SK-N-SH (cell line): ENCODE data around the gene C8B. TPM values are rescaled to one million over a fixed set of nuclear protein-coding genes. Genes with fewer than 3 reads are reported as not detected.

ENCODE experiments used
- CTCF ChIA-PET: fragments of 300-600, 350-600 bp; formaldehyde crosslinking; extraction: SDS; loops from one replicate; lab custom pipeline; 2021; lab: Yijun Ruan, JAX
- POLR2A ChIA-PET: fragments of 350-600 bp; sonication (Branson Sonifier 250); formaldehyde crosslinking; extraction: SDS; loops from one replicate; lab custom pipeline; 2020; ENCODE audit warnings: antibody characterized with exemption, inconsistent platforms; lab: Yijun Ruan, JAX
- DNase-seq: peaks from one replicate; pipeline ENCODE4 v3.0.0; 2012
- H2AFZ ChIP-seq: fragments of 200-600 bp; sonication (generic); 2 replicates; pipeline ENCODE4 v1.8.1; 2016; ENCODE audit warnings: antibody characterized with exemption, mild to moderate bottlenecking, low read depth
- H3F3A ChIP-seq: fragments of 200-600 bp; sonication (generic); replicated peaks from 2 replicates; pipeline ENCODE3; 2016; ENCODE audit warnings: antibody characterized with exemption, mild to moderate bottlenecking; ENCODE audit not compliant: insufficient read depth
- H3K27ac ChIP-seq, 2 experiments: fragments of 200-500 bp in 1 of 2; fragments of 200-600 bp in 1 of 2; sonication (Bioruptor generic) in 1 of 2; sonication (generic), shearing (Covaris generic) in 1 of 2; 2 replicates each; pipeline versions ENCODE4 v1.5.1 to v1.6.1; 2014 to 2016; ENCODE audit warnings: low read depth in 2 of 2, inconsistent platforms in 1 of 2, low read length in 1 of 2, mild to moderate bottlenecking in 1 of 2, mixed read lengths in 1 of 2
- H3K27me3 ChIP-seq: fragments of 200-600 bp; sonication (generic), shearing (Covaris generic); 2 replicates; pipeline ENCODE4 v1.6.1; 2016; ENCODE audit warnings: mixed run types; ENCODE audit not compliant: insufficient read depth
- H3K36me3 ChIP-seq, 2 experiments: fragments of 200-500 bp in 1 of 2; fragments of 200-600 bp in 1 of 2; sonication (Bioruptor generic) in 1 of 2; sonication (generic) in 1 of 2; replicated peaks in 1 of 2; 2 replicates each; pipeline versions ENCODE3 to v1.5.1; 2014 to 2016; ENCODE audit warnings: low read length in 1 of 2, mild to moderate bottlenecking in 1 of 2; ENCODE audit not compliant: insufficient read depth in 2 of 2, control insufficient read depth in 1 of 2
- H3K4me1 ChIP-seq, 2 experiments: fragments of 200-500 bp in 1 of 2; fragments of 200-600 bp in 1 of 2; sonication (Bioruptor generic) in 1 of 2; sonication (generic), shearing (Covaris generic) in 1 of 2; 2 replicates each; pipeline versions ENCODE4 v1.5.1 to v1.6.1; 2014 to 2016; ENCODE audit warnings: low read depth in 1 of 2, low read length in 1 of 2, mixed run types in 1 of 2; ENCODE audit not compliant: insufficient read depth in 2 of 2, control insufficient read depth in 1 of 2
- H3K4me2 ChIP-seq: fragments of 200-600 bp; sonication (generic), shearing (Covaris generic); 2 replicates; pipeline ENCODE4 v1.6.1; 2017; ENCODE audit warnings: mixed run types
- H3K4me3 ChIP-seq, 2 experiments: fragments of 200-500 bp in 1 of 2; fragments of 200-600 bp in 1 of 2; sonication (Bioruptor generic) in 1 of 2; sonication (generic), shearing (Covaris generic) in 1 of 2; 2 replicates each; pipeline versions ENCODE4 v1.5.1 to v1.8.1; 2014 to 2016; ENCODE audit warnings: low read depth in 2 of 2, inconsistent platforms in 1 of 2, low read length in 1 of 2, mild to moderate bottlenecking in 1 of 2, mixed read lengths in 1 of 2, moderate library complexity in 1 of 2
- H3K79me2 ChIP-seq: fragments of 200-600 bp; sonication (generic); 2 replicates; pipeline ENCODE4 v1.8.1; 2017; ENCODE audit warnings: mild to moderate bottlenecking; ENCODE audit not compliant: insufficient read depth
- H3K9ac ChIP-seq: fragments of 200-600 bp; sonication (generic); 2 replicates; pipeline ENCODE4 v1.6.1; 2017; ENCODE audit warnings: mixed run types
- H3K9me2 ChIP-seq: fragments of 200-600 bp; sonication (generic); 2 replicates; pipeline ENCODE4 v1.6.1; 2017; ENCODE audit warnings: mixed run types
- H3K9me3 ChIP-seq: fragments of 200-600 bp; sonication (generic); 2 replicates; pipeline ENCODE4 v1.6.1; 2017; ENCODE audit warnings: mixed run types, mild to moderate bottlenecking, moderate library complexity
- H4K20me1 ChIP-seq: fragments of 200-600 bp; sonication (generic); 2 replicates; pipeline ENCODE4 v1.6.1; 2017; ENCODE audit warnings: mild to moderate bottlenecking, mixed run types; ENCODE audit not compliant: insufficient read depth
- CHD2 ChIP-seq: fragments of 150-350 bp; IDR thresholded peaks from 2 replicates; pipeline ENCODE4 v1.6.1; 2018; ENCODE audit warnings: low read length; ENCODE audit not compliant: partially characterized antibody
- EP300 ChIP-seq, 2 experiments: IDR thresholded peaks; 2 replicates each; pipeline versions ENCODE4 v1.4.0 to v1.6.1; 2012; ENCODE audit warnings: borderline replicate concordance in 1 of 2, low read depth in 1 of 2, low read length in 1 of 2
- FOSL2 ChIP-seq: IDR thresholded peaks from 2 replicates; pipeline ENCODE4 v1.4.0; 2012; ENCODE audit warnings: low read depth, mild to moderate bottlenecking, moderate library complexity, borderline replicate concordance
- FOXM1 ChIP-seq: IDR thresholded peaks from 2 replicates; pipeline ENCODE4 v1.4.0; 2012; ENCODE audit warnings: low read depth, mild to moderate bottlenecking
- GATA2 ChIP-seq: sonication (generic); formaldehyde crosslinking; IDR thresholded peaks from 2 replicates; pipeline ENCODE4 v1.5.0; 2020; ENCODE audit warnings: mild to moderate bottlenecking, missing genetic modification reagents
- MEF2A ChIP-seq: IDR thresholded peaks from 2 replicates; pipeline ENCODE4 v1.4.0; 2012; ENCODE audit warnings: low read depth, borderline replicate concordance
- MXI1 ChIP-seq: IDR thresholded peaks from 2 replicates; pipeline ENCODE4 v1.6.1; 2012; ENCODE audit warnings: mild to moderate bottlenecking, low read depth, low read length, improper control_type of control experiment
- NRF1 ChIP-seq: IDR thresholded peaks from 2 replicates; pipeline ENCODE4 v1.6.1; 2012; ENCODE audit warnings: low read depth, mild to moderate bottlenecking, low read length
- POLR2AphosphoS5 ChIP-seq: IDR thresholded peaks from 2 replicates; pipeline ENCODE4 v1.6.1; 2012; ENCODE audit warnings: low read depth, low read length
- RAD21 ChIP-seq: IDR thresholded peaks from 2 replicates; pipeline ENCODE4 v1.6.1; 2012; ENCODE audit warnings: mild to moderate bottlenecking, low read length
- RCOR1 ChIP-seq: fragments of 150-350 bp; IDR thresholded peaks from 2 replicates; pipeline ENCODE4 v1.6.1; 2017; ENCODE audit warnings: antibody characterized with exemption, low read length
- RFX5 ChIP-seq: IDR thresholded peaks from 2 replicates; pipeline ENCODE4 v1.6.1; 2012; ENCODE audit warnings: mild to moderate bottlenecking, improper control_type of control experiment, low read length
- RXRA ChIP-seq: IDR thresholded peaks from 2 replicates; pipeline ENCODE4 v1.4.0; 2012; ENCODE audit warnings: low read depth, mild to moderate bottlenecking, borderline replicate concordance
- SIN3A ChIP-seq: IDR thresholded peaks from 2 replicates; pipeline ENCODE4 v1.6.1; 2012; ENCODE audit warnings: low read depth, mild to moderate bottlenecking, low read length, moderate library complexity, borderline replicate concordance
- TAF1 ChIP-seq: IDR thresholded peaks from 2 replicates; pipeline ENCODE4 v1.6.1; 2012; ENCODE audit warnings: low read depth, mild to moderate bottlenecking, low read length, moderate library complexity, borderline replicate concordance
- TEAD4 ChIP-seq: IDR thresholded peaks from 2 replicates; pipeline ENCODE4 v1.4.0; 2012; ENCODE audit warnings: mild to moderate bottlenecking, borderline replicate concordance; ENCODE audit not compliant: insufficient read depth
- WGBS: methylation state at CpG from one replicate; pipeline ENCODE4 v1.1.6; 2017; ENCODE audit warnings: low lambda C conversion rate; 5-methylcytosine and 5-hydroxymethylcytosine counted together
- polyA plus RNA-seq, 3 experiments: library from polyadenylated mRNA; depleted of rRNA; stranded (reverse); fragments of >200 nt; gene quantifications; 2 replicates each; pipeline ENCODE4 v1.2.3, GENCODE V29; 2012
- TF ChIP-seq, protein P1 (sequence below): fragments of 150-350 bp; IDR thresholded peaks from 2 replicates; pipeline ENCODE4 v1.6.1; 2016; ENCODE audit warnings: mild to moderate bottlenecking, low read depth, low read length
- TF ChIP-seq, protein P2 (sequence below): IDR thresholded peaks from 2 replicates; pipeline ENCODE4; 2012
- TF ChIP-seq, protein P3 (sequence below): fragments of 150-350 bp; IDR thresholded peaks from 2 replicates; pipeline ENCODE4 v1.6.1; 2017; ENCODE audit warnings: antibody characterized with exemption, low read length, low read depth, borderline replicate concordance
- TF ChIP-seq, protein P4 (sequence below): IDR thresholded peaks from 2 replicates; pipeline ENCODE4 v1.4.0; 2012; ENCODE audit warnings: low read depth, borderline replicate concordance

C8B gene
- polyA plus RNA-seq, 1 of the 3 experiments (the other 2 are of a cell fraction): not detected

DNA sequence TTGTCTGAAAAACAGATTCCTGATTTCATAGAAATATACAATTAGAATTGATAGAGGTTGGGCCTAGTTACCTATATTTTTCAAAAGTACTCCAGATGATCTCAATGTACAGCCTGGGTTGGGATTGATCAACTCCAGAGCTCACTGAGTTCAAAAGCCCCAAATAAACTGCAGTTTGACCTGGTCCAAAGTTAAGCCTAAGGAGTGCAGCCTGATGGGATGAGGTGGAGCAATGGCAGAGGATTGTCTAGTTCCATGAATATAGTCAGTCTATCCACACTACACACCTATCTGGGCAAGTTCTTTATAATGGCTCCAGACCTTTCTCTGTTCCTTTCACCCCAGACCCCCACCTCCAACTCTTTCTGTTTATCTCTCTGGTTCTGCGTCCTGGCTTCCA lies 62.0 kb downstream of the C8B start:
- POLR2A ChIA-PET: no interaction called here
- H3K79me2 ChIP-seq: no peaks in the 10 kb centered on the region
- no peak for TF ChIP-seq MXI1
- H3K9ac ChIP-seq: no peak overlapping the region
- DNase-seq: no peak
- H3K9me3 ChIP-seq: no peaks in the 10 kb centered on the region
- H3F3A ChIP-seq: no peaks in the 10 kb centered on the region
- no peak overlapping the region for H3K4me2 ChIP-seq
- H3K27ac ChIP-seq: no peak overlapping the region
- 67% methylated on average over 1 of the region's 1 CpG for WGBS
- H3K36me3 ChIP-seq: no peaks in the 10 kb centered on the region
- H2AFZ ChIP-seq: no peak overlapping the region
- CTCF ChIA-PET: interaction anchor here (1.1 kb wide), 1 partner anchor 10 kb away, joined by 3 read pairs; no protein-coding TSS in a partner anchor
- no peaks in the 10 kb centered on the region; a peak in 1 of 4 replicates for H3K4me1 ChIP-seq
- H3K4me3 ChIP-seq: no peak overlapping the region
- no peaks in the 10 kb centered on the region for H3K27me3 ChIP-seq
- H4K20me1 ChIP-seq: no peaks in the 10 kb centered on the region
- H3K9me2 ChIP-seq: no peaks in the 10 kb centered on the region

DNA sequence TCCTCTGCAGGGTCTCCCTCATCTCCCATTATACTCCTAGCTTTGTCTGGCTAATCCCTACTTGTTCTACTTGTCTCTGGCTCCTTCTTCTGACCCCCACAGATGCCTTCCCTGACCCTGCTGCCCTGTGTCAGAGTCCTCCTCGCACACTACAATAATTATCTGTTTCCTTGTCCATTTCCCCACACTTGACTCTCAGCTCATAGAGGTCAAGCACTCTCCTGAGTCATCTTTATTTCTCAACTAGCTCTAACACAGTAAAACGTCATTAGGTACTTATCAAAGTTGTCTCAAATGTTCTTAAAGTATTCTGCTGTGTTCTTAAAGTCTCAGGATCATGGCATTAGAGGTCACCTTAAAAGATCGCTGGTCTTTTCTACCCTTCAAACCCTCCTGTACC lies 64.1 kb downstream of the C8B start:
- ChIA-PET CTCF (interaction anchor here (0.7 kb wide), 1 partner anchor 67 kb away, joined by 3 read pairs; no protein-coding TSS in a partner anchor), POLR2A (no interaction called here)
- no peak overlapping the region for H3K4me2 ChIP-seq
- no peaks in the 10 kb centered on the region for H3K27me3 ChIP-seq
- no peaks in the 10 kb centered on the region; a peak in 1 of 4 replicates for H3K4me1 ChIP-seq
- no peaks in the 10 kb centered on the region for H3K9me2 ChIP-seq
- no peak overlapping the region for H3K9ac ChIP-seq
- TF ChIP-seq EP300 (IDR thresholded peaks at IDR 0.05; ENCODE audit: borderline replicate concordance in 1 of 2, low read depth in 1 of 2, low read length in 1 of 2): no peak
- TF ChIP-seq RAD21: no peak
- no peak for TF ChIP-seq MEF2A
- TF ChIP-seq CHD2: no peak
- TF ChIP-seq, protein P1, sequence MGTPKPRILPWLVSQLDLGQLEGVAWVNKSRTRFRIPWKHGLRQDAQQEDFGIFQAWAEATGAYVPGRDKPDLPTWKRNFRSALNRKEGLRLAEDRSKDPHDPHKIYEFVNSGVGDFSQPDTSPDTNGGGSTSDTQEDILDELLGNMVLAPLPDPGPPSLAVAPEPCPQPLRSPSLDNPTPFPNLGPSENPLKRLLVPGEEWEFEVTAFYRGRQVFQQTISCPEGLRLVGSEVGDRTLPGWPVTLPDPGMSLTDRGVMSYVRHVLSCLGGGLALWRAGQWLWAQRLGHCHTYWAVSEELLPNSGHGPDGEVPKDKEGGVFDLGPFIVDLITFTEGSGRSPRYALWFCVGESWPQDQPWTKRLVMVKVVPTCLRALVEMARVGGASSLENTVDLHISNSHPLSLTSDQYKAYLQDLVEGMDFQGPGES: no peak
- TF ChIP-seq FOSL2: no peak
- no peak for TF ChIP-seq POLR2AphosphoS5
- no peak for TF ChIP-seq GATA2 (CRISPR knock-in tag)
- TF ChIP-seq, protein P2, sequence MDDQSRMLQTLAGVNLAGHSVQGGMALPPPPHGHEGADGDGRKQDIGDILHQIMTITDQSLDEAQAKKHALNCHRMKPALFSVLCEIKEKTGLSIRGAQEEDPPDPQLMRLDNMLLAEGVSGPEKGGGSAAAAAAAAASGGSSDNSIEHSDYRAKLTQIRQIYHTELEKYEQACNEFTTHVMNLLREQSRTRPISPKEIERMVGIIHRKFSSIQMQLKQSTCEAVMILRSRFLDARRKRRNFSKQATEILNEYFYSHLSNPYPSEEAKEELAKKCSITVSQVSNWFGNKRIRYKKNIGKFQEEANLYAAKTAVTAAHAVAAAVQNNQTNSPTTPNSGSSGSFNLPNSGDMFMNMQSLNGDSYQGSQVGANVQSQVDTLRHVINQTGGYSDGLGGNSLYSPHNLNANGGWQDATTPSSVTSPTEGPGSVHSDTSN: no peak
- TF ChIP-seq FOXM1: no peak
- TF ChIP-seq MXI1: no peak
- no peak for TF ChIP-seq RXRA
- no peak for TF ChIP-seq TEAD4
- TF ChIP-seq SIN3A: no peak
- TF ChIP-seq, protein P3, sequence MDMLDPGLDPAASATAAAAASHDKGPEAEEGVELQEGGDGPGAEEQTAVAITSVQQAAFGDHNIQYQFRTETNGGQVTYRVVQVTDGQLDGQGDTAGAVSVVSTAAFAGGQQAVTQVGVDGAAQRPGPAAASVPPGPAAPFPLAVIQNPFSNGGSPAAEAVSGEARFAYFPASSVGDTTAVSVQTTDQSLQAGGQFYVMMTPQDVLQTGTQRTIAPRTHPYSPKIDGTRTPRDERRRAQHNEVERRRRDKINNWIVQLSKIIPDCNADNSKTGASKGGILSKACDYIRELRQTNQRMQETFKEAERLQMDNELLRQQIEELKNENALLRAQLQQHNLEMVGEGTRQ: no peak
- TF ChIP-seq, protein P4, sequence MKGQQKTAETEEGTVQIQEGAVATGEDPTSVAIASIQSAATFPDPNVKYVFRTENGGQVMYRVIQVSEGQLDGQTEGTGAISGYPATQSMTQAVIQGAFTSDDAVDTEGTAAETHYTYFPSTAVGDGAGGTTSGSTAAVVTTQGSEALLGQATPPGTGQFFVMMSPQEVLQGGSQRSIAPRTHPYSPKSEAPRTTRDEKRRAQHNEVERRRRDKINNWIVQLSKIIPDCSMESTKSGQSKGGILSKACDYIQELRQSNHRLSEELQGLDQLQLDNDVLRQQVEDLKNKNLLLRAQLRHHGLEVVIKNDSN: no peak
- no peak for TF ChIP-seq NRF1
- TF ChIP-seq RFX5: no peak
- TF ChIP-seq TAF1: no peak
- no peak for TF ChIP-seq RCOR1
- 47% methylated on average over 3 of the region's 3 CpGs for WGBS
- H2AFZ ChIP-seq: no peak overlapping the region
- no peak overlapping the region for H3K4me3 ChIP-seq
- H3K36me3 ChIP-seq: no peaks in the 10 kb centered on the region
- no peaks in the 10 kb centered on the region for H3K9me3 ChIP-seq
- H3F3A ChIP-seq: no peaks in the 10 kb centered on the region
- H3K27ac ChIP-seq: no peak overlapping the region
- no peaks in the 10 kb centered on the region for H4K20me1 ChIP-seq
- H3K79me2 ChIP-seq: no peaks in the 10 kb centered on the region
- DNase-seq: no peak
